HEK293 (cell line): ENCODE measurements around the gene C1orf226.

Source experiments
- CTCF ChIA-PET: fragments of 350-600 bp; formaldehyde crosslinking; extraction: SDS; loops from one replicate; lab custom pipeline; 2021; ENCODE audit warnings: antibody characterized with exemption; lab: Yijun Ruan, JAX
- POLR2A ChIA-PET: fragments of 300-600 bp; formaldehyde crosslinking; extraction: SDS; loops from one replicate; lab custom pipeline; 2020; ENCODE audit warnings: antibody characterized with exemption, inconsistent platforms; lab: Yijun Ruan, JAX
- H3K27ac ChIP-seq: fragments of 200-500 bp; sonication (Bioruptor generic); 2 replicates; pipeline ENCODE4 v1.5.1; 2014; ENCODE audit warnings: low read depth, low read length, control low read depth, inconsistent platforms; ENCODE audit errors: extremely low read depth
- H3K36me3 ChIP-seq, 2 experiments: fragments of 200-500 bp in 1 of 2; sonication (Bioruptor generic) in 1 of 2; 1 replicate in 1 of 2; 2 replicates in 1 of 2; pipeline ENCODE4 v1.5.1; 2014 to 2017; ENCODE audit warnings: inconsistent platforms in 2 of 2, low read length in 2 of 2; ENCODE audit not compliant: control insufficient read depth in 2 of 2, insufficient read depth in 1 of 2
- H3K4me1 ChIP-seq: fragments of 200-500 bp; sonication (Bioruptor generic); 2 replicates; pipeline ENCODE4 v1.5.1; 2014; ENCODE audit warnings: mild to moderate bottlenecking, low read length, inconsistent platforms; ENCODE audit not compliant: control insufficient read depth, insufficient read depth
- H3K4me3 ChIP-seq: 2 replicates; pipeline ENCODE4 v1.5.1; 2011; ENCODE audit warnings: low read depth, mild to moderate bottlenecking, control low read depth, low read length, moderate library complexity
- H3K9me3 ChIP-seq: fragments of 200-500 bp; sonication (Bioruptor generic); 2 replicates; pipeline ENCODE4 v1.5.1; 2014; ENCODE audit warnings: low read depth, low read length, inconsistent platforms; ENCODE audit not compliant: control insufficient read depth, insufficient read depth
- HIC1 ChIP-seq: fragments of 450-650 bp; formaldehyde crosslinking; IDR thresholded peaks from 2 replicates; pipeline ENCODE4 v1.5.1; 2016; ENCODE audit warnings: missing biosample characterization, missing genetic modification characterization
- OSR2 ChIP-seq: fragments of 450-650 bp; formaldehyde crosslinking; IDR thresholded peaks from 2 replicates; pipeline ENCODE4 v1.5.1; 2016; ENCODE audit warnings: missing biosample characterization, missing genetic modification characterization
- SP7 ChIP-seq: fragments of 450-650 bp; formaldehyde crosslinking; IDR thresholded peaks from 2 replicates; pipeline ENCODE4 v1.5.1; 2016; ENCODE audit warnings: missing biosample characterization, missing genetic modification characterization
- ZBTB17 ChIP-seq: fragments of 450-650 bp; formaldehyde crosslinking; IDR thresholded peaks from 2 replicates; pipeline ENCODE4 v1.5.1; 2016; ENCODE audit warnings: missing biosample characterization, missing genetic modification characterization
- ZBTB21 ChIP-seq: fragments of 450-650 bp; formaldehyde crosslinking; IDR thresholded peaks from 2 replicates; pipeline ENCODE4 v1.5.1; 2017; ENCODE audit warnings: missing biosample characterization, missing genetic modification characterization
- ZBTB6 ChIP-seq: fragments of 450-650 bp; formaldehyde crosslinking; IDR thresholded peaks from 2 replicates; pipeline ENCODE4 v1.5.1; 2017; ENCODE audit warnings: missing biosample characterization, missing genetic modification characterization
- ZBTB8A ChIP-seq: fragments of 450-650 bp; formaldehyde crosslinking; IDR thresholded peaks from 2 replicates; pipeline ENCODE4 v1.5.1; 2016; ENCODE audit warnings: missing biosample characterization, missing genetic modification characterization
- ZFP37 ChIP-seq: fragments of 450-650 bp; formaldehyde crosslinking; IDR thresholded peaks from 2 replicates; pipeline ENCODE4 v1.5.1; 2016; ENCODE audit warnings: missing biosample characterization, missing genetic modification characterization
- ZNF112 ChIP-seq: fragments of 450-650 bp; formaldehyde crosslinking; IDR thresholded peaks from 2 replicates; pipeline ENCODE4 v1.5.0; 2017; ENCODE audit warnings: missing biosample characterization, missing genetic modification characterization
- ZNF140 ChIP-seq: fragments of 450-650 bp; formaldehyde crosslinking; IDR thresholded peaks from 2 replicates; pipeline ENCODE4 v1.5.1; 2016; ENCODE audit warnings: missing biosample characterization, missing genetic modification characterization
- ZNF146 ChIP-seq: fragments of 450-650 bp; formaldehyde crosslinking; IDR thresholded peaks from 2 replicates; pipeline ENCODE4 v1.5.1; 2016; ENCODE audit warnings: missing biosample characterization, missing genetic modification characterization
- ZNF148 ChIP-seq: fragments of 450-650 bp; formaldehyde crosslinking; IDR thresholded peaks from 2 replicates; pipeline ENCODE4 v1.5.0; 2017; ENCODE audit warnings: missing biosample characterization, missing genetic modification characterization, borderline replicate concordance
- ZNF18 ChIP-seq: fragments of 450-650 bp; formaldehyde crosslinking; IDR thresholded peaks from 2 replicates; pipeline ENCODE4 v1.5.1; 2016; ENCODE audit warnings: missing biosample characterization, missing genetic modification characterization
- ZNF324 ChIP-seq: fragments of 450-650 bp; formaldehyde crosslinking; IDR thresholded peaks from 2 replicates; pipeline ENCODE4 v1.5.1; 2016; ENCODE audit warnings: missing biosample characterization, missing genetic modification characterization
- ZNF48 ChIP-seq: fragments of 450-650 bp; formaldehyde crosslinking; IDR thresholded peaks from 2 replicates; pipeline ENCODE4 v1.5.1; 2016; ENCODE audit warnings: missing biosample characterization, missing genetic modification characterization
- ZNF488 ChIP-seq: fragments of 450-650 bp; formaldehyde crosslinking; IDR thresholded peaks from 2 replicates; pipeline ENCODE4 v1.5.1; 2016; ENCODE audit warnings: missing biosample characterization, missing genetic modification characterization
- ZNF501 ChIP-seq: fragments of 450-650 bp; formaldehyde crosslinking; IDR thresholded peaks from 2 replicates; pipeline ENCODE4 v1.5.1; 2016; ENCODE audit warnings: missing biosample characterization, missing genetic modification characterization
- ZNF549 ChIP-seq: fragments of 450-650 bp; IDR thresholded peaks from 2 replicates; pipeline ENCODE4 v1.5.1; 2018; ENCODE audit warnings: missing biosample characterization, missing genetic modification characterization, mild to moderate bottlenecking, inconsistent platforms, moderate library complexity
- ZNF560 ChIP-seq: fragments of 450-650 bp; formaldehyde crosslinking; IDR thresholded peaks from 2 replicates; pipeline ENCODE4 v1.5.1; 2017; ENCODE audit warnings: missing biosample characterization, missing genetic modification characterization, borderline replicate concordance
- ZNF610 ChIP-seq: fragments of 450-650 bp; formaldehyde crosslinking; IDR thresholded peaks from 2 replicates; pipeline ENCODE4 v1.5.1; 2016; ENCODE audit warnings: missing biosample characterization, missing genetic modification characterization, borderline replicate concordance
- ZNF639 ChIP-seq: fragments of 450-650 bp; formaldehyde crosslinking; IDR thresholded peaks from 2 replicates; pipeline ENCODE4 v1.5.1; 2016; ENCODE audit warnings: missing biosample characterization, missing genetic modification characterization
- ZNF692 ChIP-seq: fragments of 450-650 bp; formaldehyde crosslinking; IDR thresholded peaks from 2 replicates; pipeline ENCODE4 v1.5.1; 2016; ENCODE audit warnings: missing biosample characterization, missing genetic modification characterization
- ZNF837 ChIP-seq: fragments of 450-650 bp; formaldehyde crosslinking; IDR thresholded peaks from 2 replicates; pipeline ENCODE4 v1.5.1; 2016; ENCODE audit warnings: missing biosample characterization, missing genetic modification characterization

Gene C1orf226

GRCh38 chr1:162406811-162407210 lies 25.3 kb downstream of the C1orf226 start (continued):
- TF ChIP-seq ZNF112 (tag by site-specific recombination), result no peak
- no peak for TF ChIP-seq ZNF18 (tag by site-specific recombination)
- no peak for TF ChIP-seq ZNF488 (tag by site-specific recombination)
- no peak for TF ChIP-seq ZNF560 (tag by site-specific recombination)
- TF ChIP-seq ZFP37, result no peak
- no peak for TF ChIP-seq HIC1 (tag by site-specific recombination)
- TF ChIP-seq ZBTB6 (tag by site-specific recombination), result no peak
- no peak for TF ChIP-seq ZNF549

- no peaks in the 10 kb centered on the region for H3K9me3 ChIP-seq
- no peak overlapping the region for H3K27ac ChIP-seq
- no peaks in the 10 kb centered on the region for H3K4me1 ChIP-seq
- H3K4me3 ChIP-seq, result no peak overlapping the region
- H3K36me3 ChIP-seq, result no peaks in the 10 kb centered on the region
- ChIA-PET CTCF (interaction anchor here (0.6 to 1.0 kb wide), 2 partner anchors 16 to 546 kb away, joined by 3 to 6 read pairs; no protein-coding TSS in a partner anchor), POLR2A (no interaction called here)
- no peak for TF ChIP-seq ZBTB8A (tag by site-specific recombination)
- no peak for TF ChIP-seq SP7 (tag by site-specific recombination)
- no peak for TF ChIP-seq OSR2 (tag by site-specific recombination)
- TF ChIP-seq ZFP37, result no peak
- no peak for TF ChIP-seq ZNF692
- no peak for TF ChIP-seq ZNF146
- no peak for TF ChIP-seq ZNF324
- TF ChIP-seq ZNF501 (tag by site-specific recombination), result no peak
- no peak for TF ChIP-seq ZNF140 (tag by site-specific recombination)
- TF ChIP-seq ZNF112 (tag by site-specific recombination), result no peak
- no peak for TF ChIP-seq ZBTB17 (tag by site-specific recombination)
- no peak for TF ChIP-seq ZNF610 (tag by site-specific recombination)
- no peak for TF ChIP-seq ZNF48 (tag by site-specific recombination)
- no peak for TF ChIP-seq ZNF837 (tag by site-specific recombination)
- no peak for TF ChIP-seq ZNF639
- TF ChIP-seq ZBTB21 (tag by site-specific recombination), result no peak
- TF ChIP-seq ZNF148 (tag by site-specific recombination), result no peak
Measured at GRCh38 chr1:162407539-162407938, 26.0 kb downstream of the C1orf226 start.
